Gastroesophageal sphincter (tissue), 3 donors: ENCODE measurements around the gene MXD1.

Experiments
- POLR2A ChIP-seq, 2 donors: fragments of 450-650 bp; IDR thresholded peaks; one replicate each; pipeline ENCODE4 v1.6.1; 2017; ENCODE audit warnings: antibody characterized with exemption in 2 of 2, mild to moderate bottlenecking in 2 of 2, moderate library complexity in 1 of 2
- TF ChIP-seq, protein P1 (sequence below), 4 experiments: fragments of 200-600 bp in 2 of 4; fragments of 450-650 bp in 2 of 4; sonication (generic) in 1 of 4; IDR thresholded peaks; one replicate each; pipeline ENCODE4 v1.5.1; 2017 to 2019; ENCODE audit warnings: antibody characterized with exemption in 4 of 4, mild to moderate bottlenecking in 2 of 4, moderate library complexity in 2 of 4

DNA sequence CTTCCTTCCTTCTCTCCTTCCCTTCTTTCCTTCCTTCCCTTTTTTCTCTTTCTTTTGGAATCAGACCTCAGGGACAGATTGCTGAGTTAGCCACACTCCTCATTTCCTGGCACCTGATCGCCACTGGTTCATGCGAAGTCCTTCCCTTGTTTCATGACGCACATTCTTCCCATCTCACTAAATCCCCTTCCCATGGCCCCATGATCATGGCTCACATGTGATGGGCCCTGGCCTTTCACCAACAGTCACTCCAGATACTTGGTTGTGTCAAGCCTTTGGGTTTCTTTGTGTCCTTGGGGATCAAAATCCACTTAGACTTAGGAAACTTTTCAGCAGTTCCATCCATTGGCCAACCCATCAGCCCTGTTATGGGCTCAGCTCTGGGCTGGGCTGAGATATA, 70.3 kb downstream of the MXD1 start:
- TF ChIP-seq, protein P1, sequence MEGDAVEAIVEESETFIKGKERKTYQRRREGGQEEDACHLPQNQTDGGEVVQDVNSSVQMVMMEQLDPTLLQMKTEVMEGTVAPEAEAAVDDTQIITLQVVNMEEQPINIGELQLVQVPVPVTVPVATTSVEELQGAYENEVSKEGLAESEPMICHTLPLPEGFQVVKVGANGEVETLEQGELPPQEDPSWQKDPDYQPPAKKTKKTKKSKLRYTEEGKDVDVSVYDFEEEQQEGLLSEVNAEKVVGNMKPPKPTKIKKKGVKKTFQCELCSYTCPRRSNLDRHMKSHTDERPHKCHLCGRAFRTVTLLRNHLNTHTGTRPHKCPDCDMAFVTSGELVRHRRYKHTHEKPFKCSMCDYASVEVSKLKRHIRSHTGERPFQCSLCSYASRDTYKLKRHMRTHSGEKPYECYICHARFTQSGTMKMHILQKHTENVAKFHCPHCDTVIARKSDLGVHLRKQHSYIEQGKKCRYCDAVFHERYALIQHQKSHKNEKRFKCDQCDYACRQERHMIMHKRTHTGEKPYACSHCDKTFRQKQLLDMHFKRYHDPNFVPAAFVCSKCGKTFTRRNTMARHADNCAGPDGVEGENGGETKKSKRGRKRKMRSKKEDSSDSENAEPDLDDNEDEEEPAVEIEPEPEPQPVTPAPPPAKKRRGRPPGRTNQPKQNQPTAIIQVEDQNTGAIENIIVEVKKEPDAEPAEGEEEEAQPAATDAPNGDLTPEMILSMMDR (IDR thresholded peaks at IDR 0.05): no peak
- no peak for TF ChIP-seq POLR2A (IDR thresholded peaks at IDR 0.05)
